ENCODE results near the gene PDZRN4. TPM values are rescaled to one million over a fixed set of nuclear protein-coding genes. Genes with fewer than 3 reads are reported as not detected.
"Not testable (repeated sequence)": the region's sequence is repeated elsewhere in the genome, so short reads cannot be mapped to it uniquely, and the experiment has no call there.

PDZRN4 gene
- total RNA-seq, 2 donors from 2014 or later = 0.89 to 1.6 TPM

GRCh38 chr12:41596190-41596589, 408.1 kb downstream of the PDZRN4 start:
- no peaks in the 10 kb centered on the region for H3K36me3 ChIP-seq
- no peak overlapping the region for H3K4me3 ChIP-seq
- no peaks in the 10 kb centered on the region for H3K27me3 ChIP-seq
- no peaks in the 10 kb centered on the region for H3K4me1 ChIP-seq
- H3K27ac ChIP-seq = no peak overlapping the region
- no peak for DNase-seq (ENCODE audit: low spot score)
- no peaks in the 10 kb centered on the region for H3K9me3 ChIP-seq
- TF ChIP-seq CTCF (IDR thresholded peaks at IDR 0.05) = no peak

DNA sequence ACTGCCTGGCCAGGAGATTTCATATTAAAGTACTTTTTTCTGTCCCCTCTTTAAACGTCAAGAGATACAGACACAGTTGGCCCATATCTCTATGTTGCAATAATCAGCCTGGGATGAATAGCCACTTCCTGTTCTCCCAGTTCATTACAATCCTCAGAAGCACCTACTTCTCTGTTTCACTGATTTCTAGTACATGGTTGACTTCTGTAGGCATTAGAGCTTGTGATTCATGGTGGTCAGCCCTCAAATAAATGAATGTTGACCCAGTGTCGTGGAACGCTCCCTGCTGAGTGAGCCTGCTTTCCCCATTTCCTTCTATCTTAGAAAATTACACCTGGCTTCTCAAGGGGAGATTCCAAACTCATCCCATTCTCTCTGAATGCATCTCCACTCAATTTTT, 416.7 kb downstream of the PDZRN4 start:
- Histone ChIP-seq H3K4me1 (no peaks in the 10 kb centered on the region), H3K27ac (no peak overlapping the region), H3K27me3 (no peaks in the 10 kb centered on the region), H3K36me3 (no peaks in the 10 kb centered on the region), H3K4me3 (no peak overlapping the region), H3K9me3 (no peaks in the 10 kb centered on the region)
- TF ChIP-seq CTCF (IDR thresholded peaks at IDR 0.05) = no peak
- DNase-seq (ENCODE audit: low spot score) = no peak

DNA sequence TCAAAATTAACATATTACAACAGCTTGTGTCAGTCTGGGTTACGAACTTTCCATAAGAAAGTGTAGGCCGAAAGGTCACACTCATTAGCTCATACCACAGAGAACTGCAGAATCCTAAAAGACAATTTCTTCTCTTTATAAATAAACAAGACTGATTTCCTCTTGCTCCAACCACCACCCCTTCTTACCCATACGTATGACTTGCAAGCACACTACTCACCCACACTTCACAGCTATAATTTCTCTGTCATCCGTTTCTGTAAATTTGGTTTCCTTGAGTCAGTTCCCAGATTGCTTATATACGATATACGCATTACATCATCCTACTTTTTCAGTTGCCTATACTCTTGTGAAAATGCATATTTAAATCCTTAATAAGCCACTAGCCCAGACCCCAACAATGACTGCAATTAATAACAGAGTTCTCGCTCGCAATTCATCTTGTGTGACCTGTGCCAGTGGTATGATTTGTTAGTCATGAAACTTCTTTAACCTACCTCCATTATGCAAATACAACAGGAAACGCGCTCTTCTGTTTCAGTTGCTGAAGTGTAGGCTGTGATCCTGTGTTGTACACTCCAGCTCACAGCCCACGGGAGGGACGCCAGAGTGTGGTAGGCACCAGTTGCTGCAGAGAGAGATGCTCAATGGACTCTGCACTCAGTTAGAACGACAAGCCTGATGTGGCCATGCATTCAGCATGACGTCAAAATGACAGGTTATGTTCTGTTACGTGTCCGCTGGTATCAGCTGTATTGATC, 417.6 kb downstream of the PDZRN4 start:
- Histone ChIP-seq H3K36me3 (no peaks in the 10 kb centered on the region), H3K4me1 (no peaks in the 10 kb centered on the region), H3K9me3 (no peaks in the 10 kb centered on the region), H3K27ac (no peak overlapping the region), H3K4me3 (no peak overlapping the region), H3K27me3 (no peaks in the 10 kb centered on the region)
- no peak for DNase-seq (ENCODE audit: low spot score)
- no peak for TF ChIP-seq CTCF (IDR thresholded peaks at IDR 0.05)

GRCh38 chr12:41606468-41607445, 418.6 kb downstream of the PDZRN4 start:
- Histone ChIP-seq H3K27me3 (no peaks in the 10 kb centered on the region), H3K4me3 (no peak overlapping the region), H3K27ac (no peak overlapping the region), H3K4me1 (no peaks in the 10 kb centered on the region), H3K9me3 (no peaks in the 10 kb centered on the region), H3K36me3 (no peaks in the 10 kb centered on the region)
- no peak for TF ChIP-seq CTCF (IDR thresholded peaks at IDR 0.05)
- no peak for DNase-seq (ENCODE audit: low spot score)

DNA sequence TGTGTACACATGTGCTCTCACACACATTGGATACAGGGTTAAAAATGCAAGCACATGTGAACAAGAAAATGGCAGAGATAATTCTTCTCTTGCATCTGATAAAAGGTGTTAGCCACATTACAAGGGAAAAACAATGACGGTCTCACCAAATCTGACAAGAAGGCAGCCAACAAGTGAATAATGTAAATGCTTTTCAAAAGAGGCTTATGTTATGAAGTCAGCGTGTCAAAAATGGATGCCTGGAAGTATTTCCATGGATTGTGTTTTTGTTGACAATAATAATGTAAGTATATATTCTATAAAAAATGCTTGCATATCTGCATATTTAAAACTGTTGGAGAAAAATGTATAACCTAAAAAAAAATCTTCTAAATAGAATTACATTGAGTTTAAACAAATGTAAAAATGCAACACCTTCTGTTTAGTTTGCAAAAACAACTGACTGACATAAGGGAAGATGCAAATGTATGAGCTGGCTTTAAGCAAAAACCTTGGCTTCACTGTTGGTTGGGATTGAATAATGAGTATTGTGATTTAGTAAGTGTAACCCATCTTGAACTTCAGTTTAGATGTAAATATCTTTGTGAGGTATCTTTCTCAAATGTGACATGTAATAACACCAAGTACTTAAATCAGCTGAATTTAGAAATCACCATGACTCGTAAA, 424.9 kb downstream of the PDZRN4 start:
- DNase-seq (ENCODE audit: low spot score) = no peak
- Histone ChIP-seq H3K4me1 (no peaks in the 10 kb centered on the region), H3K36me3 (no peaks in the 10 kb centered on the region), H3K4me3 (no peak overlapping the region), H3K27ac (no peak overlapping the region), H3K9me3 (no peaks in the 10 kb centered on the region), H3K27me3 (no peaks in the 10 kb centered on the region)
- TF ChIP-seq CTCF (IDR thresholded peaks at IDR 0.05) = no peak

DNA sequence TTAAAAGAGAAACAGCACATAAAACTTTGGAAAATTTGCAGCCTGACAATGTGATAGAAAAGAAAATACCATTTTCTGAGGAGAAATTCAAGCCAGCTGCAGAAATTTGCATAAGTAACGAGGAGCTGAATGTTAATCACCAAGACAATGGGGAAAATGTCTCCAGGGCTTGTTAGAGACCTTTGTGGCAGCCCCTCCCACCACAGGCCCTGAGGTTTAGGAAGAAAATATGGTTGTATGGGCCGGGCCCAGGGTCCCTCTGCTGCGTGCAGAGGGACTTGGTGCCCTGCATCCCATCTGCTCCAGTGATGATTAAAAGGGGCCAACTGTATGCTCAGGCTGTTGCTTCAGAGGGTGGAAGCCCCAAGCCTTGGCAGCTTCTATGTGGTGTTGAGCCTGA, 427.1 kb downstream of the PDZRN4 start:
- not testable (repeated sequence) for H3K4me3 ChIP-seq; DNase-seq (ENCODE audit: low spot score); H3K4me1 ChIP-seq; H3K9me3 ChIP-seq; H3K27me3 ChIP-seq; H3K27ac ChIP-seq; H3K36me3 ChIP-seq
